Measurements from ENCODE around the gene SMIM3.

Gene SMIM3

GRCh38 chr5:150765799-150766169 is 12.8 kb upstream of the SMIM3 start:
- TF ChIP-seq CTCF (IDR thresholded peaks at IDR 0.05; ENCODE audit: insufficient read depth, low read depth, low read length, missing control alignments): no peak
- no peak overlapping the region for H3K4me3 ChIP-seq (ENCODE audit: low read length)
- DNase-seq (ENCODE audit: low read depth): no peak

GRCh38 chr5:150766251-150766650 is 12.3 kb upstream of the SMIM3 start:
- DNase-seq (ENCODE audit: low read depth): no peak
- no peak overlapping the region for H3K4me3 ChIP-seq (ENCODE audit: low read length)
- TF ChIP-seq CTCF (IDR thresholded peaks at IDR 0.05; ENCODE audit: insufficient read depth, low read depth, low read length, missing control alignments): no peak

DNA sequence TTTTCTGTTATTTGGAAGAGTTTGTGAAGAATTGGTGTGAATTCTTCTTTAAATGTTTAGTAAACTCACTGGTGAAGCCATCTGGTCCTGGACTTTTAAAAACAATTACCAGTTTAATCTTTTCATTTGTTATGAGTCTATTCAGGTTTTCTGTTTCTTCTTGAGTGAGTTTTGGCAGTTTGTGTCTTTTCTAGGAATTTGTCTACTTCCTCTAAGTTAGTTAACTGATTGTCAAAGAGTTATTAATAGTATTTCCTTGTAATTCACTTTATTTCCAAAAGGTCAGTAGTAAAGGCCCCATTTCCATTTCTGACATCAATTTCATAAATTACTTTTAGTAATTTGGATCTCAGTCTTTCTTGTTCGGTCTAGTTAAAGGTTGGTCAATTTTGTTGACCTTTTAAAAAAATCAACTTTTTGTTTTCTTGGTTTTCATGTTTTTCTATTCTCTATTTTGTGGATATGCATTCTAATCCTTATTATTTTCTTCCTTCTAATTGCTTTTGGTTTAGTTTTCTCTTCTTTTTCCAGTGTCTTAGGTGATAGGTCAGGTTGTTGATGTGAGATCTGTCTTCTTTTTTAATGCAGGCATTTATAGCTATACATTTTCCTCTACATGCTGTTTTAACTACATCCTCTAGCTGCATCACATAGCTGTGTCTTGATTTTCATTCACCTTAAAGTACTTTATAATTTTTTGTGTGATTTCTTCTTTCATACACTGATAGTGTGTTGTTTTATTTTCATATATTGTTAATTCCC is 7.3 kb upstream of the SMIM3 start:
- no peak overlapping the region for H3K4me3 ChIP-seq (ENCODE audit: low read length)
- no peak for TF ChIP-seq CTCF (IDR thresholded peaks at IDR 0.05; ENCODE audit: insufficient read depth, low read depth, low read length, missing control alignments)
- no peak for DNase-seq (ENCODE audit: low read depth)

DNA sequence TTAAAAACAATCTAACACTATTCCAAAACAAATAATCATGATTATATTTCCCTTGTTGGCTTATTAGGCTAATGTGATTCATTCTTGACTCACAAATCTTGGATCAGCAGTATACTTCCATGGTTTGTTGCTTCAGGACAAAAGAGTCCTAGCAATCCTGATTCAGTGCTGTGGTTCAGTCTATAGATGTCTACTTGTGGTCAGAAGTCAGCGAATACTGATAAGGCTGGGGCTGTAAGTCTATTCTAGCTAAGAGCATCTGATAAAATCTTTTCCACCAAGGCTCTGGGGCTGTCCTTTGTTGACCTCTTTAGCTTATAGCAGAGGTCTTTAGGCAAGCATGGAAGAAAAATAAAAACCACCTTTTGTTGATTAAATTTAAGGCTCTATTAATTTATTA is 4.4 kb upstream of the SMIM3 start:
- DNase-seq (ENCODE audit: low read depth): peak; percentile 93
- no peak overlapping the region for H3K4me3 ChIP-seq (ENCODE audit: low read length)
- no peak for TF ChIP-seq CTCF (IDR thresholded peaks at IDR 0.05; ENCODE audit: insufficient read depth, low read depth, low read length, missing control alignments)

GRCh38 chr5:150777685-150778084 is 872 bp upstream of the SMIM3 start:
- H3K4me3 ChIP-seq (ENCODE audit: low read length): no peak overlapping the region
- TF ChIP-seq CTCF (IDR thresholded peaks at IDR 0.05; ENCODE audit: insufficient read depth, low read depth, low read length, missing control alignments): no peak
- DNase-seq (ENCODE audit: low read depth): no peak

DNA sequence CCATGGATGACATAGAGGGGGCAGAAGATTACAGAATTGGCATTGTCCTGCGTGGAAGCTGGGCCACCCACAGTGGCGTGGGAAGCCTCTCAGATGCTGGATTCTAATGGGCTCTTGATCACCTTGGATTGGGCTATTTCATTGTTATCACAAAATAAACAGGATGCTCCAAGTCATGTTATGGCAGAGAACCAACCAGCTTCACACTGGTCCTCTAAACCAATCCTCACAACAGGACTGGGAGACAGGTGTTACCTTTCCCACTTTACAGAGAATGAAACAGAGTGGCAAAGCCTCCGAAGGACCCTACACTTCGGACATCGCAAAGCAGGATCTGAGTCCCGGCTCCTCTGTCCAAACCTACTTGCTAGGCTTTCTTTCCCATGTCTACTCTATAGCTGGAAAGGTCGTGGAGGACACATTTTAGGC is 455 bp upstream of the SMIM3 start:
- peak overlapping the region; percentile 74 for H3K4me3 ChIP-seq (ENCODE audit: low read length)
- TF ChIP-seq CTCF (IDR thresholded peaks at IDR 0.05; ENCODE audit: insufficient read depth, low read depth, low read length, missing control alignments): no peak
- no peak for DNase-seq (ENCODE audit: low read depth)

All from epithelial cell of esophagus (primary cell).